Anterior cingulate cortex (tissue), 58 donors: ENCODE measurements around the gene KNOP1.
"Not testable (repeated sequence)": the region's sequence is repeated elsewhere in the genome, so short reads cannot be mapped to it uniquely, and the experiment has no call there.

Source experiments
- DNase-seq, 58 donors: peaks; one replicate each; lab custom pipeline; 2025; lab: John Stamatoyannopoulos, UW

Gene KNOP1

DNA sequence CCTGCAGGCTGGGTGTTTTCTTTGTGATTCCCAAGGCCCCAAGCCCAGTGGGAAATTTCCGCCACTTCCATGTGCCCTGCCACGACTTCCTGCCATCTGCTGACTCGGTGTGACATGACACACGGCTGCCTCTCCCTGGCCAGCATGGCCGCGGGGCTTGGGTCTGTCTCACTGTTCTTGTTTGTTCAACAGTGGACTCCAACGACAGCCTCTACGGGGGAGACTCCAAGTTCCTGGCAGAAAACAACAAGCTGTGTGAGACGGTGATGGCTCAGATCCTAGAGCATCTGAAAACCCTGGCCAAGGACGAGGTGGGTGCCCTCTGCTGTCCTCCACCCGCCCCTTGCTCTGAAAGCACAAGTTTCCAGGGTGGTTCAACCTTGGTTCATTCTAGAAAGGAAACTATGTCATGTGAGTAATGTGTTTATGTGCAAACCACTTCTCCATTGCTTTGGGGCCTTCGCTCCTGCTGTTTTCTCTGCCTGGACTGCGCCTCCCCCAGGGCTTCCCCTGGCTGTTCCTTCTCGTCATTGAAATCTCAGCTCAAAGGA, 26.8 kb downstream of the KNOP1 start:
- DNase-seq, result peak in 43 of 58 donors; percentile 6 to 78 (median 30)

GRCh38 chr16:19690196-19690595, 27.8 kb downstream of the KNOP1 start:
- DNase-seq, result no peak

GRCh38 chr16:19689342-19689741, 28.7 kb downstream of the KNOP1 start:
- no peak for DNase-seq

- DNase-seq, result no peak
These were observed 29.5 kb downstream of the KNOP1 start for GRCh38 chr16:19688396-19689024.

DNA sequence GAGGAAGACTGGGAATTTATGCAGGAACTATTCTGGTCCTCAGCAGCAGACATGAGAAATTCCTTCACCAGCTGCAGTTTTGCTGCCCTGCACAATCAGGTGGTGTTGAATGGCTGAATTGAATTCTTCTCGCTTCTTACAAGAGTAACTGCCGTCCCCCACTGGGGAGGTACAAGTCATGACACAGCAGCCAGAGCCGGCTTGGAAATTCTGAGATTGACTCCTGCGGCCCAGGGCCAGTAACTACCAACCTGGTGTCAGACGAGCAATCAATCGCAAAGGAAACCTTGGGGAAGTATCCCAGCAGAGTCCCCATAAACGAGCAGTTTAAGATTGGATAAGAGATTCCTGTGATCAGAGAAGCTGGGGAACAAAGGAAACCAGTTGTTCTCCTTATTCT, 30.7 kb downstream of the KNOP1 start:
- no peak for DNase-seq

DNA sequence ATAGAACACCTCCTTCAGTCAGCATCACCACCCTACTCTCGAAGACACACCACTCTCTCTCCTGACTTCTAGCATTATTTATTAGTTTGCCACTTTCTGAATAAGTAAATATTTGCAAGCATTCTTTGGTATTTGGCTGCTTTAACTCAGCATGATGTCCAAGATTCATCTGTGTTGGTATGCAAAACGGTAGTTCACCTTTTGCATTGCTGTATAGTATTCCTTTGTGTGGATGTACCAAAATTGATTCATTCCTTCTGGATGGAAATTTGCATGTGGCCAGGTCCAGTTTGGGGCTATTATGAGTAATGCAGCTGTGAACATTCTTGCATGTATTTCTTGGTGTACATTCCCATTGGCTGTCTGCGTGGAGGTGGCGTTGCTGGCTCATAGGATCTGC, 32.9 kb downstream of the KNOP1 start:
- DNase-seq, result no peak

- peak in 15 of 58 donors; percentile 17 to 60 (median 28) for DNase-seq
These were observed 34.4 kb downstream of the KNOP1 start for GRCh38 chr16:19683453-19684236.

DNA sequence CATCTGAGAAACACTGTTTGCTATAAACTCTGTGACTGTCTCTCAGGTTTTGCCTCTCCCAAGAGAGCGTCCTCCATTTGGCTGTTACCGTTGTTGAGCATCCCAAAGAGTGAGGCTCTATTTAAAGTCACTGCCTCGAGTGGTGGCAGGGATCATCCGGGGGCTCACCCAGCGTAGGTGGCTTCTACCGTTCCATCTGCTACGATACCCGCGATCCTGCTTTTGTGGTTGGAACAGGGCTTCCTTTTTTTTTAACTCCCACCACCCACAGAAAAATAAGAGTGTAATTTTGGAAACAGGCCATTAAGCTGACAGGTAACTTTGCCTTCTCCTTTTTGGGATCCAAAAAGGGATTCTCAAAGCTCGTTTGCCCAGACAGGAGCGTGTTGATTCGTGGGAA, 36.4 kb downstream of the KNOP1 start:
- peak in 2 of 58 donors; percentile 10 to 23 for DNase-seq

DNA sequence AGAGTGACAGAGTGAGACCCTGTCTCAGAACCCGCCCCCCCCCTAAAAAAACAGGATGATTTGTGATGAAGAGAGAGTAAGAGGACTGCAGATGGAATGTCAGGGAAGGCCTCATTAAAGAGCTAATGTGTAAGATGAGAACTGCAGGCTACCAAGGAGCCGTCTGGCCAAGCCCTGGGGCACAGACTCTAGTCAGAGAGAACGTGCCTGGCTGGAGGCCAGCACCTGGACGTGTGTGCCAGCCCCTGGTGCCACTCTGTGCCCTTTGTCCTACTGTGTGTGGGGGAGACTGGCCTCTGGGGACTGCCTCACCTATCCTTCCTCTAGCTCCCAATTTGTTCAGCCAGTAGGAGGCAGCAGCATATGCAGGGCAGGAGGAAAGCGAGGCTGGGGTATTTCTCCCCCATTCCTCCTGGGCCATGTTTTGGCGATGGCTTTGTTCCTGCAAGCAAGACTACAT, 37.1 kb downstream of the KNOP1 start:
- peak in 2 of 58 donors; percentile 11 to 21 for DNase-seq

- DNase-seq, result not testable (repeated sequence)
These were observed 38.7 kb downstream of the KNOP1 start for GRCh38 chr16:19679281-19679680.

DNA sequence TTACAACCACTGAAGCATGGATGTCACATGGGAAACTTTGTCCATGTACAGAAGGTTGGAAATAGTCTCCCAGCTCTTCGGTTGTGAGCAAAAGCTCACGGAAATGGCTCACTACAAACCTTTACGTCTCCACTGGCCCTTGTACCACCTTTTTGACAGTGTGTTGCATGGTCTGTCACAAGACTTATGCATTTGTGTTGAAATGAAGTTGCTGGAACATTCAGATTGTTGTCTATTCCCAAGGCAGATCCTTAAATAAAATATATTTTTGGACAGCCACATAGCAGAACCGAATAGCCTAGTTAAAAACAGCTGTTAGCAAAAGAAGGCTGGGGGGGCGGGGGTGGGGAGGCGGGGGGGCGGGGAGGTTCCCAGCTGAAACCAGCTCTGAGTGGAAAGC, 39.2 kb downstream of the KNOP1 start:
- peak in 4 of 58 donors; percentile 14 to 29 (median 18) for DNase-seq

DNA sequence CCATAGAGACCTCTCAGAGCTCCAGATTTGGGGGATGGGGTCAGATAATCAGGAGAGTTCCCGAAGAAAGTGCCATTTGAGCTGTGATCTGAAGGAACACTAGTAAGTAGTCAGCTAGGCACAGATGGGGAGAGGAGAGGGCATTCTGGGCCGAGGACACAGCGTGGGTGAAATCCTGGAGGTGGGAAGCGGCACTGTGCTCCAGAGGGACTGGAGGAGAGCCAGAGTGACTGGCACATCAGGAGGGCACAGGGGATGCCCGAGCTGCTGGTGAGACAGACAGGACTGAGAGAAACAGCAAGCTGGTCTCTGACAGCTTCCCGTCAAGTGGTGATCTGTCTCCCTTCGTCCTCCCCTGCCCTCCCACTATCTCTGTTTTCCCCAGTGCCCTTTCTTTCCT, 40.6 kb downstream of the KNOP1 start:
- DNase-seq, result peak in 5 of 58 donors; percentile 13 to 31 (median 18)

- DNase-seq, result no peak
These were observed 43.5 kb downstream of the KNOP1 start for GRCh38 chr16:19674485-19674884.

- DNase-seq, result no peak
These were observed 45.6 kb downstream of the KNOP1 start for GRCh38 chr16:19672378-19672777.

GRCh38 chr16:19666477-19666876, 51.5 kb downstream of the KNOP1 start:
- peak in 41 of 58 donors; percentile 8 to 87 (median 37) for DNase-seq

DNA sequence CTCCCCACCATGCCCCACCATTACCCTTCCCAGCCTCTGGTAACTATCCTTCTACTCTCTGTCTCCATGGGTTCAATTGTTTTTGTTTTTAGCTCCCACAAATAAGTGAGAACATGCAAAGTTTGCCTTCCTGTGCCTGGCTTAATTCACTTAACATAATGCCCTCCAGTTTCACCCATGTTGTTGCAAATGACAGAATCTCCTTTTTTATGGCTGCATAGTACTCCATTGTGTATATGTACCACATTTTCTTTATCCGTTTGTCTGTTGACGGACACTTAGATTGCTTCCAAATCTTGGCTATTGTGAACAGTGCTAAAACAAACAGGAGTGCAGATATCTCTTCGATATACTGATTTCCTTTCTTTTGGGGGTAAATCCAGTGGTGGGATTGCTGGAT, 52.7 kb downstream of the KNOP1 start:
- not testable (repeated sequence) for DNase-seq

GRCh38 chr16:19664166-19664565, 53.9 kb downstream of the KNOP1 start:
- peak in 1 of 58 donors; percentile 5 for DNase-seq

- DNase-seq, result no peak
These were observed 55.7 kb downstream of the KNOP1 start for GRCh38 chr16:19662351-19662750.

DNA sequence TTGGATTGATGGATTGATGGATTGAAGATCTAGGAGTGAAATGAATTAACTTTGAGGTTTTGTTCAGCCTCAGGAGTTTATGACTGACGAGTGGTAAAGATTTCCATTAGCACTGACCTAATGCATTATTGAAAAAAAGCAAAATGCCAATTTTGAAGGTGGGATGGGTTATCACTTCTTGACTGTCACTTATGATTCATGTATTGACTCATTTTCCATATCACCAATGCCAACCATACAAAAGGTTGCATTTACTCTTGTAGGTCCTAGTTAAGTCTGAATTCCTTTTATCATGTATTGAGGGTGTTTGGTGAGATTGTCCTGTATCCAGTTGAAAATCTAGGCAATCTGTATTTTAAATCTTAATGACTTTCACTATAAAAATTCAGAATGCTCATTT, 57.6 kb downstream of the KNOP1 start:
- DNase-seq, result no peak

GRCh38 chr16:19659554-19659953, 58.5 kb downstream of the KNOP1 start:
- peak in 11 of 58 donors; percentile 6 to 36 (median 21) for DNase-seq

DNA sequence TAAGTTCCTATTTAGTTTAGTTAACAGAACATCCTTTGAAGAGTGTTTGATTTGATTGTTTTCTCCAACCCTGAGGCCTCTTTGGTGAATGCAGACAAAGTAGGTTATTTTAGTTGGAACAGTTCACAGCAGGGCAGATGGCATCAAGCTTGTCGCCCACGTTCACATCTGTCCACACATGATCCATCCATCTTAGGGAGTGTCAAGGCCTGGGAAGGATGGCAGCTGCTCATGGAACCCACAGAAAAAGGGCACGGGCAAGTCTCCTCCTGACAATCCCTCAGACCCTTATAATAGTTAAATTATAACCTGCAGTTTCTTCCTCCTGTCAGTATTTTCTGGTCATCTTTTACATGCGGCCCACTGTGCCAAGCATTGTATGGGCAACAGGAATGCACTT, 60.2 kb downstream of the KNOP1 start:
- no peak for DNase-seq
